Stomach smooth muscle (tissue), 2 donors: ENCODE data around the gene SNX11.

ENCODE experiments used
- H3K27ac ChIP-seq: one replicate; pipeline ENCODE4 v1.7.0; 2013; ENCODE audit warnings: mild to moderate bottlenecking, low read length, inconsistent platforms
- H3K27me3 ChIP-seq, 2 donors: one replicate each; pipeline ENCODE4 v1.7.0; 2013; ENCODE audit warnings: low read length in 2 of 2; ENCODE audit not compliant: insufficient read depth in 2 of 2, control insufficient read depth in 1 of 2
- H3K36me3 ChIP-seq, 2 donors: one replicate each; pipeline ENCODE4 v1.7.0; 2013; ENCODE audit warnings: low read length in 2 of 2; ENCODE audit not compliant: control insufficient read depth in 2 of 2, insufficient read depth in 2 of 2
- H3K4me1 ChIP-seq: one replicate; pipeline ENCODE4 v1.7.0; 2013; ENCODE audit warnings: low read length; ENCODE audit not compliant: control insufficient read depth, insufficient read depth
- H3K4me3 ChIP-seq, 2 donors: one replicate each; pipeline ENCODE4 v1.7.0; 2013; ENCODE audit warnings: low read length in 2 of 2
- H3K9ac ChIP-seq, 2 donors: one replicate each; pipeline ENCODE4 v1.7.0; 2013; ENCODE audit warnings: low read length in 2 of 2, mild to moderate bottlenecking in 1 of 2
- H3K9me3 ChIP-seq, 2 donors: one replicate each; pipeline ENCODE4 v1.7.0; 2013; ENCODE audit warnings: low read length in 2 of 2; ENCODE audit not compliant: control insufficient read depth in 2 of 2
- donor health status: healthy.
- donor health status: Pancreatic carcinoma.

SNX11 gene

DNA sequence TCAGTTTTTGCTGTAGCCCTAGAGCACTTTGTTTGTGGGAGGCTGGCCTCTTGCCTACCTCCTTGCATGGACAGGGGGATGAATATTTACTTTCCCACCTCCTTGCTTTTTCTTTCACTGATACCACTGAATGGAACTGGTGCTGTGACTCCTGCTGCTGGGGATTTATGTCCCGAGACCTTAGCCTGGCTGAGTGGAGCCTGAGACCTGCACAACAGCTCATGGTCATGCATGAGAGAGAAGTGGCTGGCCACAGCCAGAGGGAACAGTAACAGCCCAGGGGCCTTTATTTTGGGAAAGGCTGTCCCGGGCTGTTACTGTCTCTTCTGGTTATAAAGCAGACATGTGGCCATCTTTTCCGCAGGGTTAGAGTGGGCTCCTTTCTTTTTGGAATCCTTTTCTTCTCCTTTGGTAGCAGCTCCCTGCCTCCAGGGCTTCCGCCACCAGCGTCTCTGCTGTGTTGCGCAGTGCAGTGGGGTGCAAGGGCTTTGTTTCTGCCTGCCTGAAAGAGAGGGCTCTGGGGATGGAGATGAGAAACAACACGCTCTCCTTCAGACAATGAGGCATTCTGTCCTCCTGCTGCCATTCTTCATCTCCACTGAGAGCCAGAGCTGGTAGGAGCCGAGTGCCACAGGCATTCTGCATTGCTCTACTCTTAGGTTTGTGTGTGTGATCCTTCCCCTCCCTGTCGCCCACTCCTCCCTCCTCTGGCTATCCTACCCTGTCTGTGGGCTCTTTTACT is 14.5 kb downstream of the SNX11 start:
- Histone ChIP-seq H3K9me3 (no peaks in the 10 kb centered on the region), H3K27ac (no peak overlapping the region), H3K4me3 (no peak overlapping the region), H3K9ac (no peak overlapping the region), H3K4me1 (no peaks in the 10 kb centered on the region), H3K27me3 (no peaks in the 10 kb centered on the region), H3K36me3 (peaks cover 35 to 48% of the 10 kb centered on the region in 2 donors)

- Histone ChIP-seq H3K4me3 (no peak overlapping the region), H3K9me3 (no peaks in the 10 kb centered on the region), H3K9ac (no peak overlapping the region), H3K27me3 (no peaks in the 10 kb centered on the region), H3K36me3 (peaks cover 33 to 47% of the 10 kb centered on the region in 2 donors), H3K27ac (no peak overlapping the region), H3K4me1 (no peaks in the 10 kb centered on the region)
These were observed 15.1 kb downstream of the SNX11 start for GRCh38 chr17:48122665-48123045.

DNA sequence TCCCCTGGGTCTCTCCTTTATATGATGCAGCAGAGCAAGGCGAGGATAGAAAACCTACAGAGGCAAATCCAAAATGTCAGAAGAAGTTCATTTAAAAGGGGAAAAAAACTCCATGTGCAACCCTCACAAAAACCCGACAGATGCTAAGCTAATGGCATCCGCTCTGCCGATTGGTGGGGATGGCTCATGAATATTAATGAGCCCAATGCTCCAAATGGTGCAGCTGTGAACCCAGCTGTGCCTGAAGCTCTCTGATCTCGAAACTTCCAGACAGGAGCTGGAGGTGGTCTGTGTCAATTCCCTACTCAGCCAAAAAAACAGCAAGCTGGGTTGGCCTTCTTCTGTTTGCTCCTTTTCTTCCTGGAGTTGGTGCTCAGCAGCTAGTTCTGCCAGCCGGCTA is 15.5 kb downstream of the SNX11 start:
- H3K4me1 ChIP-seq = no peaks in the 10 kb centered on the region
- no peak overlapping the region for H3K27ac ChIP-seq
- no peaks in the 10 kb centered on the region for H3K27me3 ChIP-seq
- no peaks in the 10 kb centered on the region for H3K9me3 ChIP-seq
- H3K4me3 ChIP-seq = no peak overlapping the region
- peaks cover 30 to 45% of the 10 kb centered on the region in 2 donors for H3K36me3 ChIP-seq
- H3K9ac ChIP-seq = no peak overlapping the region

GRCh38 chr17:48123776-48124388 is 16.3 kb downstream of the SNX11 start:
- no peaks in the 10 kb centered on the region for H3K9me3 ChIP-seq
- H3K4me3 ChIP-seq = no peak overlapping the region
- H3K9ac ChIP-seq = no peak overlapping the region
- no peaks in the 10 kb centered on the region for H3K27me3 ChIP-seq
- no peak overlapping the region for H3K27ac ChIP-seq
- H3K4me1 ChIP-seq = no peaks in the 10 kb centered on the region
- peaks cover 26 to 41% of the 10 kb centered on the region in 2 donors for H3K36me3 ChIP-seq

GRCh38 chr17:48125829-48126531 is 18.4 kb downstream of the SNX11 start:
- H3K36me3 ChIP-seq = peaks cover 21 to 30% of the 10 kb centered on the region in 2 donors

GRCh38 chr17:48126532-48126850 is 18.9 kb downstream of the SNX11 start:
- peaks cover 2% of the 10 kb centered on the region for H3K4me1 ChIP-seq
- no peak overlapping the region for H3K27ac ChIP-seq
- no peak overlapping the region for H3K4me3 ChIP-seq
- no peaks in the 10 kb centered on the region for H3K27me3 ChIP-seq
- H3K9ac ChIP-seq = no peak overlapping the region
- no peaks in the 10 kb centered on the region for H3K9me3 ChIP-seq
- H3K36me3 ChIP-seq = peaks cover 16 to 25% of the 10 kb centered on the region in 2 donors

More at GRCh38 chr17:48125829-48126531, 18.4 kb downstream of the SNX11 start:
- H3K4me3 ChIP-seq = no peak overlapping the region
- no peak overlapping the region for H3K9ac ChIP-seq
- no peaks in the 10 kb centered on the region for H3K27me3 ChIP-seq
- H3K4me1 ChIP-seq = peaks cover 2% of the 10 kb centered on the region
- H3K9me3 ChIP-seq = no peaks in the 10 kb centered on the region
- no peak overlapping the region for H3K27ac ChIP-seq

DNA sequence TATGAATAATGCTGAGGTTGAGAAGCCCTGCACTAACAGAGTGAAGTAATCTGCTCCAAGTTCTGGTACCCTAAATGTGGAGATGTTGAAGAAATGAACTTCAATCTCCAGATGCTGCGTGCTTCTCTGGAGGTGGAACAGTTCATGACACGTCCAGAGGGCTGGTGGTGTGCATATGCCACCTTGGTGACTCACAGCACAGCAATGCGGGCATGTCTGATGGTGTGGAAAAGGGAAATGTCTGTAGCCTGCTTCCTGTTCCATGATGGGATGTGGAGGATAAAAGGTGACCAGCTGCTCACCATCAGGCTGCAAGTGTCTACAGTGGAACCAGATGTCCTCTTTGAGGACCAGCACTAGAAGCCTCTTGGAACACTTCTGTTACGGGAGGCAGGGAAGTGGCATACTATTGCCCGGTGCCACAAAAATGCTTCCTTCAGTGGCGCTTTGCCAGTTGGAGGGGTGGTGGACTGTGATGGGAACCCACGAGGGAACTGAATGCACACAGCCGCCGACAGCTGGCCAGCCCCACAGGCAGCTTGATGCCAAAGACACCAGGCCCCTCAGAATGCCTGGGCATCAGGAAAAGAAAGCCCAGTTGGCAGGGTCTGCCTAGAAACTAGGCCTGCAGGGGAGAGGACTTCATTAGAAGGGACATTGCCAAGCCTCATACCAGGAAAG is 19.9 kb downstream of the SNX11 start:
- H3K9me3 ChIP-seq = no peaks in the 10 kb centered on the region
- H3K36me3 ChIP-seq = peaks cover 5 to 16% of the 10 kb centered on the region in 2 donors
- no peak overlapping the region for H3K9ac ChIP-seq
- H3K27ac ChIP-seq = no peak overlapping the region
- no peaks in the 10 kb centered on the region for H3K27me3 ChIP-seq
- peaks cover 2% of the 10 kb centered on the region for H3K4me1 ChIP-seq
- no peak overlapping the region for H3K4me3 ChIP-seq

- Histone ChIP-seq H3K36me3 (peaks cover 2 to 8% of the 10 kb centered on the region in 2 donors), H3K27ac (no peak overlapping the region), H3K27me3 (no peaks in the 10 kb centered on the region), H3K4me3 (no peak overlapping the region), H3K4me1 (peaks cover 2% of the 10 kb centered on the region), H3K9ac (no peak overlapping the region), H3K9me3 (no peaks in the 10 kb centered on the region)
These were observed 20.8 kb downstream of the SNX11 start for GRCh38 chr17:48128400-48128799.

- H3K9me3 ChIP-seq = no peaks in the 10 kb centered on the region
These were observed 22.4 kb downstream of the SNX11 start for GRCh38 chr17:48129981-48130380.

GRCh38 chr17:48131216-48131824 is 23.8 kb downstream of the SNX11 start:
- Histone ChIP-seq H3K4me1 (peaks cover 2% of the 10 kb centered on the region), H3K36me3 (peaks cover 0 to 6% of the 10 kb centered on the region in 2 donors), H3K27ac (no peak overlapping the region), H3K4me3 (no peak overlapping the region), H3K9ac (no peak overlapping the region), H3K27me3 (no peaks in the 10 kb centered on the region), H3K9me3 (no peaks in the 10 kb centered on the region)

More at GRCh38 chr17:48129981-48130380, 22.4 kb downstream of the SNX11 start:
- H3K27me3 ChIP-seq = no peaks in the 10 kb centered on the region
- H3K9ac ChIP-seq = no peak overlapping the region
- no peak overlapping the region for H3K4me3 ChIP-seq
- peaks cover 0 to 8% of the 10 kb centered on the region in 2 donors for H3K36me3 ChIP-seq
- peaks cover 2% of the 10 kb centered on the region for H3K4me1 ChIP-seq
- no peak overlapping the region for H3K27ac ChIP-seq
